IMR-90 (cell line): ENCODE data around the gene ZNF582. TPM values are rescaled to one million over a fixed set of nuclear protein-coding genes. Genes with fewer than 3 reads are reported as not detected.

Experiments used
- ATAC-seq: fragments of 200-7000 bp; cut with Tn5 transposase; 2 replicates; pipeline ENCODE4 v1.9.1; 2020; ENCODE audit warnings: low read depth, mild to moderate bottlenecking, moderate library complexity
- BruUV-seq: library from RNA; stranded (reverse); fragments of 400-500 nt; replicated peaks from 2 replicates; lab custom pipeline; 2021; lab: Mats Ljungman, UMichigan
- CTCF ChIA-PET: fragments of 300-600 bp; formaldehyde crosslinking; extraction: SDS; loops from one replicate; lab custom pipeline; 2021; ENCODE audit warnings: antibody characterized with exemption; lab: Yijun Ruan, JAX
- POLR2A ChIA-PET: fragments of 300-600 bp; sonication (Branson Sonifier 250); formaldehyde crosslinking; loops from one replicate; lab custom pipeline; 2022; ENCODE audit warnings: antibody characterized with exemption; ENCODE audit not compliant: unreplicated experiment; lab: Charles Lee
- DNase-seq: peaks from one replicate; pipeline ENCODE4 v3.0.0; 2013
- H2AFZ ChIP-seq: replicated peaks from 2 replicates; pipeline ENCODE3; 2013; ENCODE audit warnings: low read length, mild to moderate bottlenecking; ENCODE audit not compliant: poor library complexity
- H2AK5ac ChIP-seq: 2 replicates; pipeline ENCODE4 v1.6.1; 2013; ENCODE audit warnings: low read depth, low read length, inconsistent platforms
- H2AK9ac ChIP-seq: replicated peaks from 2 replicates; pipeline ENCODE3; 2013; ENCODE audit warnings: mild to moderate bottlenecking, low read depth, low read length, moderate library complexity; ENCODE audit not compliant: poor library complexity
- H2BK120ac ChIP-seq: 2 replicates; pipeline ENCODE4 v1.6.1; 2013; ENCODE audit warnings: low read depth, low read length, inconsistent platforms
- H2BK15ac ChIP-seq: 3 replicates; pipeline ENCODE4 v1.6.1; 2013; ENCODE audit warnings: low read depth, low read length, inconsistent platforms
- H2BK20ac ChIP-seq: 2 replicates; pipeline ENCODE4 v1.6.1; 2013; ENCODE audit warnings: low read depth, mild to moderate bottlenecking, inconsistent platforms, low read length, moderate library complexity
- H2BK5ac ChIP-seq: 2 replicates; pipeline ENCODE4 v1.6.1; 2013; ENCODE audit warnings: mild to moderate bottlenecking, low read depth, low read length, inconsistent platforms; ENCODE audit not compliant: poor library complexity, severe bottlenecking
- H3K14ac ChIP-seq: replicated peaks from 2 replicates; pipeline ENCODE4 v1.6.1; 2013; ENCODE audit warnings: low read depth, low read length, inconsistent platforms
- H3K18ac ChIP-seq: 2 replicates; pipeline ENCODE4 v1.6.1; 2013; ENCODE audit warnings: low read depth, low read length, control low read depth
- H3K23ac ChIP-seq: 2 replicates; pipeline ENCODE4 v1.6.1; 2013; ENCODE audit warnings: low read depth, low read length, inconsistent platforms
- H3K27ac ChIP-seq: 2 replicates; pipeline ENCODE4 v1.5.1; 2013; ENCODE audit warnings: mild to moderate bottlenecking, control low read depth, low read length; ENCODE audit not compliant: insufficient read depth
- H3K27me3 ChIP-seq: 2 replicates; pipeline ENCODE4 v1.6.1; 2013; ENCODE audit warnings: low read length; ENCODE audit not compliant: control insufficient read depth, insufficient read depth
- H3K36me3 ChIP-seq: 2 replicates; pipeline ENCODE4 v1.6.1; 2013; ENCODE audit warnings: low read length, mixed read lengths; ENCODE audit not compliant: control insufficient read depth, insufficient read depth
- H3K4ac ChIP-seq: 2 replicates; pipeline ENCODE4 v1.6.1; 2013; ENCODE audit warnings: low read depth, low read length, inconsistent platforms
- H3K4me1 ChIP-seq: 2 replicates; pipeline ENCODE4 v1.6.1; 2013; ENCODE audit warnings: low read length, mixed read lengths; ENCODE audit not compliant: control insufficient read depth, insufficient read depth
- H3K4me2 ChIP-seq: 2 replicates; pipeline ENCODE4 v1.6.1; 2013; ENCODE audit warnings: low read depth, mild to moderate bottlenecking, control low read depth, low read length, moderate library complexity
- H3K4me3 ChIP-seq: 2 replicates; pipeline ENCODE4 v1.5.1; 2013; ENCODE audit warnings: low read depth, mild to moderate bottlenecking, control low read depth, low read length, moderate library complexity; ENCODE audit not compliant: insufficient read depth
- H3K56ac ChIP-seq: 2 replicates; pipeline ENCODE4 v1.6.1; 2013; ENCODE audit warnings: low read length, inconsistent platforms; ENCODE audit not compliant: insufficient read depth; ENCODE audit errors: extremely low read depth
- H3K79me1 ChIP-seq, 2 experiments: 2 replicates each; pipeline ENCODE4 v1.6.1; 2013; ENCODE audit warnings: low read length in 2 of 2, inconsistent platforms in 1 of 2, low read depth in 1 of 2
- H3K9ac ChIP-seq: 2 replicates; pipeline ENCODE4 v1.6.1; 2013; ENCODE audit warnings: low read depth, low read length, control low read depth
- H3K9me1 ChIP-seq: 2 replicates; pipeline ENCODE4 v1.6.1; 2013; ENCODE audit warnings: low read length, inconsistent platforms; ENCODE audit not compliant: insufficient read depth
- H3K9me3 ChIP-seq: 2 replicates; pipeline ENCODE4 v1.6.1; 2013; ENCODE audit warnings: low read length; ENCODE audit not compliant: control insufficient read depth, insufficient read depth
- H4K20me1 ChIP-seq: 2 replicates; pipeline ENCODE4 v1.6.1; 2013; ENCODE audit warnings: low read length, inconsistent platforms; ENCODE audit not compliant: insufficient read depth
- H4K5ac ChIP-seq: 2 replicates; pipeline ENCODE4 v1.6.1; 2013; ENCODE audit warnings: mild to moderate bottlenecking, low read depth, low read length, control low read depth
- H4K8ac ChIP-seq, 2 experiments: 2 replicates each; pipeline ENCODE4 v1.6.1; 2013; ENCODE audit warnings: low read depth in 2 of 2, low read length in 2 of 2, control low read depth in 1 of 2, inconsistent platforms in 1 of 2
- H4K91ac ChIP-seq: 2 replicates; pipeline ENCODE4 v1.6.1; 2013; ENCODE audit warnings: low read depth, low read length, inconsistent platforms; ENCODE audit not compliant: insufficient read depth
- BHLHE40 ChIP-seq: fragments of 150-350 bp; IDR thresholded peaks from 2 replicates; pipeline ENCODE4 v1.6.1; 2016; ENCODE audit warnings: mild to moderate bottlenecking, low read depth, low read length
- CEBPB ChIP-seq: IDR thresholded peaks from 2 replicates; pipeline ENCODE4 v1.6.1; 2012; ENCODE audit warnings: low read depth, low read length, improper control_type of control experiment
- CHD1 ChIP-seq: IDR thresholded peaks from 2 replicates; pipeline ENCODE4 v1.6.1; 2012; ENCODE audit warnings: low read depth, low read length, improper control_type of control experiment
- ELK1 ChIP-seq: fragments of 150-350 bp; IDR thresholded peaks from 2 replicates; pipeline ENCODE4 v1.6.1; 2016; ENCODE audit warnings: low read depth, mild to moderate bottlenecking, low read length, moderate library complexity, borderline replicate concordance
- FOS ChIP-seq: fragments of 150-350 bp; IDR thresholded peaks from 2 replicates; pipeline ENCODE4 v1.6.1; 2016; ENCODE audit warnings: low read depth, low read length
- MAFK ChIP-seq: IDR thresholded peaks from 2 replicates; pipeline ENCODE4 v1.6.1; 2012; ENCODE audit warnings: low read depth, low read length, improper control_type of control experiment
- MAZ ChIP-seq: IDR thresholded peaks from 2 replicates; pipeline ENCODE4 v1.6.1; 2012; ENCODE audit warnings: low read depth, mild to moderate bottlenecking, low read length, improper control_type of control experiment, moderate library complexity, borderline replicate concordance
- MXI1 ChIP-seq: IDR thresholded peaks from 2 replicates; pipeline ENCODE4 v1.6.1; 2012; ENCODE audit warnings: low read depth, mild to moderate bottlenecking, low read length, moderate library complexity, borderline replicate concordance
- NFE2L2 ChIP-seq: fragments of 150-350 bp; IDR thresholded peaks from 2 replicates; pipeline ENCODE4 v1.6.1; 2016; ENCODE audit warnings: low read depth, mild to moderate bottlenecking, low read length
- POLR2A ChIP-seq: IDR thresholded peaks from 2 replicates; pipeline ENCODE4 v1.6.1; 2012; ENCODE audit warnings: mild to moderate bottlenecking, low read depth, low read length
- RAD21 ChIP-seq: IDR thresholded peaks from 2 replicates; pipeline ENCODE4 v1.6.1; 2012; ENCODE audit warnings: low read length, improper control_type of control experiment
- RCOR1 ChIP-seq: IDR thresholded peaks from 2 replicates; pipeline ENCODE4 v1.6.1; 2012; ENCODE audit warnings: mild to moderate bottlenecking, low read length, improper control_type of control experiment; ENCODE audit not compliant: insufficient replicate concordance
- RFX5 ChIP-seq: IDR thresholded peaks from 2 replicates; pipeline ENCODE4 v1.8.0; 2012; ENCODE audit warnings: low read depth, mild to moderate bottlenecking, low read length, moderate library complexity
- SMC3 ChIP-seq: fragments of 150-350 bp; IDR thresholded peaks from 2 replicates; pipeline ENCODE4 v1.6.1; 2016; ENCODE audit warnings: low read depth, mild to moderate bottlenecking, antibody characterized with exemption, low read length, moderate library complexity
- USF2 ChIP-seq: fragments of 150-350 bp; IDR thresholded peaks from 2 replicates; pipeline ENCODE4 v1.6.1; 2017; ENCODE audit warnings: mild to moderate bottlenecking, antibody characterized with exemption, low read length, low read depth
- WGBS, 2 experiments: methylation state at CpG; one replicate each; pipeline versions ENCODE4 v1.1.5 to v1.1.7; 2013; ENCODE audit warnings: missing lambda C conversion rate in 2 of 2; ENCODE audit not compliant: insufficient read length in 1 of 2; ENCODE audit errors: extremely low coverage in 2 of 2; 5-methylcytosine and 5-hydroxymethylcytosine counted together
- dilution Hi-C: fragments of 300-500 bp; cut with HindIII; formaldehyde crosslinking; loops from one replicate; pipeline ENCODE4 v1.14.3; 2018; ENCODE audit warnings: low sequenced_read_pairs; ENCODE audit not compliant: unreplicated experiment
- in situ Hi-C: fragments of 300-500 bp; cut with MboI; formaldehyde crosslinking; loops from 3 replicates; pipeline ENCODE4 v1.14.3; 2019; ENCODE audit warnings: low sequenced_read_pairs, inconsistent platforms, mixed read lengths
- intact Hi-C: fragments of 100-400 bp; cut with micrococcal nuclease; formaldehyde crosslinking; loops from 2 replicates; pipeline ENCODE4 v1.10.0; 2022
- polyA plus RNA-seq, 3 experiments: library from polyadenylated mRNA; depleted of rRNA; stranded (reverse); fragments of >200 nt; gene quantifications; 2 replicates each; pipeline ENCODE4 v1.2.3, GENCODE V29; 2012; ENCODE audit warnings: low replicate concordance in 1 of 3
- total RNA-seq: library from RNA; depleted of rRNA; stranded (reverse); fragments of >200 nt; gene quantifications from 2 replicates; pipeline ENCODE4 v1.2.3, GENCODE V29; 2012

ZNF582 gene
- total and polyA plus RNA-seq, 2 of the 4 experiments (the other 2 are of a cell fraction): 1.6 to 1.8 TPM

GRCh38 chr19:56367829-56368711 is 25.3 kb downstream of the ZNF582 start:
- H3K56ac ChIP-seq: peak overlapping the region; percentile 36; the same call in 1 of the 2 replicates
- peak overlapping the region; percentile 46 for H2BK5ac ChIP-seq
- dilution Hi-C loops (no loop called here), in situ Hi-C loops (no loop called here), intact Hi-C loops (loop anchor here (2.0 kb wide), 1 partner anchor 25 kb away; the partner anchor contains the start of gene ZNF582)
- H3K14ac ChIP-seq: peak overlapping the region; percentile 76
- H4K20me1 ChIP-seq: no peaks in the 10 kb centered on the region
- no peaks in the 10 kb centered on the region; the same call in 1 of the 2 replicates for H3K9me3 ChIP-seq
- peak overlapping the region; percentile 88 for H3K9ac ChIP-seq
- DNase-seq: peak; percentile 89
- H3K4me3 ChIP-seq: peak overlapping the region; percentile 59
- no peak overlapping the region for H2BK120ac ChIP-seq
- peak overlapping the region; percentile 96 to 99 for H4K8ac ChIP-seq
- ChIA-PET CTCF (no interaction called here), POLR2A (no interaction called here)
- 0 out of 2 replicates have a peak overlapping the region, but pooled peaks have one; percentile 2 for H2AK5ac ChIP-seq
- H3K9me1 ChIP-seq: no peaks in the 10 kb centered on the region
- no TSS peak for BruUV-seq
- peak overlapping the region; percentile 90 for H2AFZ ChIP-seq
- H3K18ac ChIP-seq: peak overlapping the region; percentile 48
- peak overlapping the region; percentile 64; the same call in 1 of the 2 replicates for H3K23ac ChIP-seq
- H4K91ac ChIP-seq: peak overlapping the region; percentile 84; the same call in 1 of the 2 replicates
- peak overlapping the region; percentile 65 for H3K4me2 ChIP-seq
- no peak overlapping the region for H2BK20ac ChIP-seq
- no peaks in the 10 kb centered on the region for H3K27me3 ChIP-seq
- no peaks in the 10 kb centered on the region for H3K4me1 ChIP-seq
- peaks cover 10 to 11% of the 10 kb centered on the region in 2 experiments for H3K79me1 ChIP-seq
- 21% methylated on average over 16 of the region's 65 CpGs; no CpG with 5 or more reads in 1 of the 2 experiments for WGBS, 2 experiments
- no peak for TF ChIP-seq MAFK
- no peak for TF ChIP-seq USF2
- TF ChIP-seq CHD1: no peak
- TF ChIP-seq BHLHE40: peak; percentile 51; the same call in 1 of the 2 replicates
- no peak for TF ChIP-seq RAD21
- no peak for TF ChIP-seq RCOR1
- no peak; the same call in 1 of the 2 replicates for TF ChIP-seq MXI1
- no peak for TF ChIP-seq ELK1
- no peak for TF ChIP-seq FOS
- TF ChIP-seq SMC3: no peak
- TF ChIP-seq CEBPB: no peak
- TF ChIP-seq POLR2A: peak; percentile 65
- no peak for TF ChIP-seq NFE2L2
- TF ChIP-seq RFX5: no peak
- TF ChIP-seq MAZ: peak; percentile 22; the same call in 1 of the 2 replicates
- peak overlapping the region; percentile 53 for H4K5ac ChIP-seq
- peaks cover 5% of the 10 kb centered on the region for H3K36me3 ChIP-seq
- peak overlapping the region; percentile 70 for H3K27ac ChIP-seq
- no peak overlapping the region for H2AK9ac ChIP-seq
- H2BK15ac ChIP-seq: peak overlapping the region; percentile 59; the same call in 1 of the 3 replicates
- H3K4ac ChIP-seq: peak overlapping the region; percentile 72
- ATAC-seq: peak; percentile 92
